AG04450 (cell line): ENCODE measurements around the gene GCSH. TPM values are rescaled to one million over a fixed set of nuclear protein-coding genes. Genes with fewer than 3 reads are reported as not detected.

Source experiments
- CTCF ChIA-PET: fragments of 300-600, 350-600 bp; formaldehyde crosslinking; extraction: SDS; loops from one replicate; lab custom pipeline; 2022; ENCODE audit warnings: antibody characterized with exemption, inconsistent platforms; lab: Charles Lee
- POLR2A ChIA-PET: fragments of 350-600 bp; formaldehyde crosslinking; extraction: SDS; loops from one replicate; lab custom pipeline; 2021; ENCODE audit warnings: antibody characterized with exemption, inconsistent platforms; lab: Yijun Ruan, JAX
- DNase-seq: peaks from one replicate; pipeline ENCODE4 v3.0.0-alpha.2; 2011; ENCODE audit warnings: low read depth, low spot score
- H3K27ac ChIP-seq: one replicate; pipeline ENCODE4 v1.5.1; 2012; ENCODE audit warnings: low read depth, low read length, control low read depth
- H3K27me3 ChIP-seq: one replicate; pipeline ENCODE4 v1.6.0; 2012; ENCODE audit warnings: low read length; ENCODE audit not compliant: control insufficient read depth, insufficient read depth
- H3K4me3 ChIP-seq: 2 replicates; pipeline ENCODE4 v1.5.1; 2011; ENCODE audit warnings: mild to moderate bottlenecking, low read depth, low read length, control low read depth
- H3K9me3 ChIP-seq: 2 replicates; pipeline ENCODE4 v1.5.1; 2012; ENCODE audit warnings: low read length; ENCODE audit not compliant: control insufficient read depth, insufficient read depth
- CTCF ChIP-seq: IDR thresholded peaks from 2 replicates; pipeline ENCODE4 v1.5.1; 2011; ENCODE audit warnings: low read depth, low read length, control low read depth, inconsistent platforms
- polyA plus RNA-seq: library from polyadenylated mRNA; depleted of rRNA; stranded (reverse); fragments of >200 nt; gene quantifications from 2 replicates; pipeline ENCODE4 v1.2.3, GENCODE V29; 2011

The GCSH gene
- polyA plus RNA-seq, 1 experiment: 26.7 TPM

- POLR2A ChIA-PET: no interaction called here
- Histone ChIP-seq H3K4me3 (no peak overlapping the region), H3K27me3 (peaks cover 5% of the 10 kb centered on the region), H3K27ac (no peak overlapping the region), H3K9me3 (no peaks in the 10 kb centered on the region)
- TF ChIP-seq CTCF: no peak
- DNase-seq: no peak
- CTCF ChIA-PET: no interaction called here
Observed at GRCh38 chr16:81128726-81129524, 32.7 kb upstream of the GCSH start.

GRCh38 chr16:81127051-81127450 lies 30.9 kb upstream of the GCSH start:
- TF ChIP-seq CTCF: no peak

DNA sequence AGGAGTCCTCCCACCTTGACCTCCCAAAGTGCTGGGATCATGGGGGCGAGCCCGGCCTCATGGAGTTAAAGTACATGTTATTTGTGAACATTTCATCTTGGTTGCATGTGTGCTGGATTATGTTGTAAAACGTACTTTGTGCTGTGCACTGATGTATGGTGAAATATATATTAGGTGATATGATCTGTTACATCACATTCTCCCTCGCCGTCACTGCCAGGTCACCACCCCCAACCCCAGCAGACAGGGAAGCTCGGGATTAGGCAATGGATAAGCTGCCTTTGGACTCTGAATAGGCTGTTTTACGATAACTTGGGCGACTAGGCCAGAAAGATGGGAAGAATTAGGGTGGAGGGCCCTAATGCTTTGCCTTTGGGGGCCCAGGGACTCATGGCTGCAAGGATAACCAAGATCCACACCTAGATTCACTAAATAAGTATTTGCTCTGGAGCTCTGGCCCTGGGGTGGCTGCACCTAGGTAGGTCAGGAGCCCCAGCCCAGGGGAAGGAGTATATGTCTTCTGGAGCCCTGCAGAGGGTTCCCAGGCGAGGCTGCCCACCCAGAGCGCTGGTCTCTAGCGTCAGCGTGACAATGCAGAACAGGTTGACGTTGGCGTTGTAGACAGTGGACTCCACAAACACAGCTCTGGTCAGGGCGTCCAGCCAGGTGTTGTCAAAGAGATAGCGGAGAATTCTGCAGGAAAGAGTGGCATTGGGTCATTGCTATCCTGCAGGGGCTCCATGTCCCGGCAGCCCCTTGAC lies 27.1 kb upstream of the GCSH start:
- POLR2A ChIA-PET: no interaction called here
- Histone ChIP-seq H3K9me3 (no peaks in the 10 kb centered on the region), H3K4me3 (no peak overlapping the region), H3K27me3 (no peaks in the 10 kb centered on the region), H3K27ac (no peak overlapping the region)
- TF ChIP-seq CTCF: no peak
- DNase-seq: no peak
- CTCF ChIA-PET: no interaction called here

More at GRCh38 chr16:81127051-81127450, 30.9 kb upstream of the GCSH start:
- CTCF ChIA-PET: no interaction called here
- H3K4me3 ChIP-seq: no peak overlapping the region
- H3K27ac ChIP-seq: no peak overlapping the region
- peaks cover 2% of the 10 kb centered on the region for H3K27me3 ChIP-seq
- peak; percentile 41 for DNase-seq
- POLR2A ChIA-PET: no interaction called here
- H3K9me3 ChIP-seq: no peaks in the 10 kb centered on the region

GRCh38 chr16:81121474-81121990 lies 25.3 kb upstream of the GCSH start:
- DNase-seq: no peak
- Histone ChIP-seq H3K27me3 (no peaks in the 10 kb centered on the region), H3K27ac (no peak overlapping the region), H3K4me3 (no peak overlapping the region), H3K9me3 (no peaks in the 10 kb centered on the region)
- no peak for TF ChIP-seq CTCF
- ChIA-PET POLR2A (no interaction called here), CTCF (no interaction called here)

- Histone ChIP-seq H3K27me3 (peaks cover 5% of the 10 kb centered on the region), H3K4me3 (no peak overlapping the region), H3K27ac (no peak overlapping the region), H3K9me3 (no peaks in the 10 kb centered on the region)
- ChIA-PET POLR2A (no interaction called here), CTCF (interaction anchor here (1.1 kb wide), 1 partner anchor 88 kb away, joined by 3 read pairs; no protein-coding TSS in a partner anchor)
- DNase-seq: no peak
- no peak for TF ChIP-seq CTCF
Observed at GRCh38 chr16:81117436-81117835, 21.2 kb upstream of the GCSH start.
